ENCODE measurements around the gene HSPH1.
"Not testable (repeated sequence)": the region's sequence is repeated elsewhere in the genome, so short reads cannot be mapped to it uniquely, and the experiment has no call there.

Gene HSPH1

GRCh38 chr13:31177813-31178495 is 16.2 kb upstream of the HSPH1 start:
- not testable (repeated sequence) for DNase-seq (ENCODE audit: low read depth in 2 of 2)

GRCh38 chr13:31175847-31176532 is 14.3 kb upstream of the HSPH1 start:
- DNase-seq (ENCODE audit: low read depth in 2 of 2), result no peak

- no peak for DNase-seq (ENCODE audit: low read depth in 2 of 2)
These were observed 12.3 kb upstream of the HSPH1 start for GRCh38 chr13:31174018-31174417.

- DNase-seq (ENCODE audit: low read depth in 2 of 2), result no peak
These were observed 10.8 kb upstream of the HSPH1 start for GRCh38 chr13:31172535-31172934.

GRCh38 chr13:31172001-31172400 is 10.3 kb upstream of the HSPH1 start:
- no peak for DNase-seq (ENCODE audit: low read depth in 2 of 2)

GRCh38 chr13:31168736-31169135 is 7.0 kb upstream of the HSPH1 start:
- no peak for DNase-seq (ENCODE audit: low read depth in 2 of 2)

- no peak for DNase-seq (ENCODE audit: low read depth in 2 of 2)
These were observed 6.5 kb upstream of the HSPH1 start for GRCh38 chr13:31168166-31168565.

- DNase-seq (ENCODE audit: low read depth in 2 of 2), result no peak
These were observed 5.8 kb upstream of the HSPH1 start for GRCh38 chr13:31167490-31167889.

GRCh38 chr13:31166591-31166990 is 4.9 kb upstream of the HSPH1 start:
- DNase-seq (ENCODE audit: low read depth in 2 of 2), result no peak

- peak; percentile 80 to 88 for DNase-seq (ENCODE audit: low read depth in 2 of 2)
These were observed 676 bp upstream of the HSPH1 start for GRCh38 chr13:31162151-31163008.

- DNase-seq (ENCODE audit: low read depth in 2 of 2), result peak; percentile 54 to 63
These were observed 697 bp downstream of the HSPH1 start for GRCh38 chr13:31160857-31161556.

GRCh38 chr13:31159306-31159705 is 2.4 kb downstream of the HSPH1 start:
- DNase-seq (ENCODE audit: low read depth in 2 of 2), result no peak

GRCh38 chr13:31154939-31155338 is 6.8 kb downstream of the HSPH1 start:
- no peak for DNase-seq (ENCODE audit: low read depth in 2 of 2)

GRCh38 chr13:31151837-31152236 is 9.9 kb downstream of the HSPH1 start:
- no peak for DNase-seq (ENCODE audit: low read depth in 2 of 2)

GRCh38 chr13:31150315-31150985 is 11.3 kb downstream of the HSPH1 start:
- no peak for DNase-seq (ENCODE audit: low read depth in 2 of 2)

- no peak for DNase-seq (ENCODE audit: low read depth in 2 of 2)
These were observed 12.1 kb downstream of the HSPH1 start for GRCh38 chr13:31149604-31150003.

GRCh38 chr13:31145417-31145816 is 16.3 kb downstream of the HSPH1 start:
- DNase-seq (ENCODE audit: low read depth in 2 of 2), result no peak

GRCh38 chr13:31138515-31138914 is 23.2 kb downstream of the HSPH1 start:
- no peak for DNase-seq (ENCODE audit: low read depth in 2 of 2)

- DNase-seq (ENCODE audit: low read depth in 2 of 2), result no peak
These were observed 25.0 kb downstream of the HSPH1 start for GRCh38 chr13:31136724-31137123.

GRCh38 chr13:31134039-31134711 is 27.5 kb downstream of the HSPH1 start:
- DNase-seq (ENCODE audit: low read depth in 2 of 2), result no peak

- no peak for DNase-seq (ENCODE audit: low read depth in 2 of 2)
These were observed 28.1 kb downstream of the HSPH1 start for GRCh38 chr13:31133621-31134020.

Data from stimulated activated CD4-positive, alpha-beta T cell treated with anti-CD3 and anti-CD28 coated beads, Interleukin-1b, Interleukin-23, amount 100 ng/mL, for 4 hours (primary cell).